Erythroblast (primary cell): Measurements from ENCODE around the gene TMUB1.

Experiments
- GATA1 ChIP-seq: IDR thresholded peaks from 2 replicates; pipeline ENCODE4 v1.6.1; 2011; ENCODE audit warnings: low read depth, mild to moderate bottlenecking, control low read depth, low read length, moderate library complexity
- POLR2A ChIP-seq: IDR thresholded peaks from 2 replicates; pipeline ENCODE4 v1.6.1; 2011; ENCODE audit warnings: mild to moderate bottlenecking, low read length

- TF ChIP-seq POLR2A (no peak), GATA1 (no peak)
Measured at GRCh38 chr7:151066273-151066974, 16.9 kb downstream of the TMUB1 start.
